Prostate gland (tissue), 2 donors: Measurements from ENCODE around the gene SIRT7. TPM values are rescaled to one million over a fixed set of nuclear protein-coding genes. Genes with fewer than 3 reads are reported as not detected.
"Not testable (repeated sequence)": the region's sequence is repeated elsewhere in the genome, so short reads cannot be mapped to it uniquely, and the experiment has no call there.

Source experiments
- DNase-seq: peaks from one replicate; pipeline ENCODE4 v3.0.0-alpha.2; 2019; ENCODE audit warnings: low spot score
- H3K27ac ChIP-seq, 2 donors: fragments of 200-600 bp; sonication (generic); 2 replicates each; pipeline ENCODE4 v1.5.1; 2017 to 2019
- H3K27me3 ChIP-seq: fragments of 200-600 bp; sonication (generic); replicated peaks from 2 replicates; pipeline ENCODE4 v1.5.1; 2019; ENCODE audit not compliant: insufficient read depth
- H3K36me3 ChIP-seq, 2 donors: fragments of 200-600 bp; sonication (generic); 1 replicate in 1 of 2; 2 replicates in 1 of 2; pipeline versions ENCODE4 v1.5.1 to v1.8.1; 2017 to 2019
- H3K4me1 ChIP-seq: fragments of 200-600 bp; sonication (generic); replicated peaks from 2 replicates; pipeline ENCODE4 v1.5.1; 2019
- H3K4me3 ChIP-seq, 2 donors: fragments of 200-600 bp; sonication (generic); 2 replicates each; pipeline ENCODE4 v1.5.1; 2017 to 2019
- H3K9me3 ChIP-seq: fragments of 200-600 bp; sonication (generic); 2 replicates; pipeline ENCODE4 v1.5.1; 2017
- CTCF ChIP-seq, 4 experiments: fragments of 200-600 bp in 2 of 4; fragments of 450-650 bp in 2 of 4; sonication (generic) in 2 of 4; IDR thresholded peaks; 1 replicate in 3 of 4; 2 replicates in 1 of 4; pipeline ENCODE4 v1.5.1; 2016 to 2019; ENCODE audit warnings: antibody characterized with exemption in 4 of 4, mild to moderate bottlenecking in 2 of 4, moderate library complexity in 2 of 4
- POLR2A ChIP-seq: fragments of 450-650 bp; IDR thresholded peaks from one replicate; pipeline ENCODE4 v1.6.1; 2016; ENCODE audit warnings: antibody characterized with exemption, mild to moderate bottlenecking
- POLR2AphosphoS5 ChIP-seq: sonication (generic); formaldehyde crosslinking; IDR thresholded peaks from one replicate; pipeline ENCODE4 v1.6.1; 2017; ENCODE audit warnings: antibody characterized with exemption
- WGBS: methylation state at CpG from one replicate; pipeline ENCODE4 v1.1.5; 2018; 5-methylcytosine and 5-hydroxymethylcytosine counted together
- intact Hi-C: fragments of 100-400 bp; cut with DNase I; formaldehyde crosslinking; loops from one replicate; pipeline ENCODE4 v1.14.2; 2022
- total RNA-seq, 2 donors: library from RNA; depleted of rRNA; stranded (reverse); fragments of >200 nt; gene quantifications; one replicate each; pipeline ENCODE4 v1.1.0, GENCODE V29; 2016

Gene SIRT7
- total RNA-seq, 2 donors from 2014 or later: 22.4 to 39.9 TPM

- TF ChIP-seq CTCF (IDR thresholded peaks at IDR 0.05): no peak
- no peak for TF ChIP-seq POLR2A
- TF ChIP-seq POLR2AphosphoS5: no peak
- H3K4me3 ChIP-seq: no peak overlapping the region
- H3K27me3 ChIP-seq: peaks cover 8% of the 10 kb centered on the region
- no peak for DNase-seq
- no peak overlapping the region for H3K27ac ChIP-seq
- WGBS: 83% methylated on average over 12 of the region's 13 CpGs
- H3K4me1 ChIP-seq: peaks cover 2% of the 10 kb centered on the region
- H3K36me3 ChIP-seq: no peaks in the 10 kb centered on the region
- intact Hi-C loops: no loop called here
- no peaks in the 10 kb centered on the region for H3K9me3 ChIP-seq
Measured at GRCh38 chr17:81955756-81956544, 38.0 kb upstream of the SIRT7 start.

DNA sequence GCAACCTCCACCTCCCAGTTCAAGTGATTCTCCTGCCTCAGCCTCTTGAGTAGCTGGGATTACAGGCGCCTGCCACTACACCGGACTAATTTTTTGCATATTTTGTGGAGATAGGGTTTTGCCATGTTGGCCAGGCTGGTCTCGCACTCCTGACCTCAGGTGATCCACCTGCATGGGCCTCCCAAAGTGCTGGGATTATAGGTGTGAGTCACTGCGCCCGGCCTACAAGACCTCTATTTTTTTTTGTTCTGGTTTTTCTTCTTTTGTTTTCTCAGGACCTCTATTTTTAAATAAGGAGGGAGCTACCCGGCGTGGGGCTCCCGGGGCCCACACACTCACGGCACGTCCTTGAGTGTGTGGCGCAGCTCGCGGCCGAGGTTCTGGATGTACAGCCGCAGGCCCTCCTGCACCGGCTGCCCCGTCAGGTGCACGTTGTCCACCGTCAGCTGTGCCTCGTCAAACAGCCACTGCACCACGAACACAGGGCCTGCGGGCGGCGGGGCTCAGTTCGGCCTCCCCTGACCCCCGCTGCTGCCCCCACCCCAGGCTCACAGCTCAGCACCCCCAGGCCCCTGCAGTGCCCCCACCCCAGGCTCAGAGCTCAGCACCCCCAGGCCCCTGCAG lies 37.2 kb upstream of the SIRT7 start:
- WGBS: 89% methylated on average over 25 of the region's 26 CpGs
- peaks cover 4% of the 10 kb centered on the region for H3K27me3 ChIP-seq
- H3K9me3 ChIP-seq: no peaks in the 10 kb centered on the region
- H3K4me3 ChIP-seq: no peak overlapping the region
- no peak overlapping the region for H3K27ac ChIP-seq
- no peak for DNase-seq
- TF ChIP-seq CTCF (IDR thresholded peaks at IDR 0.05): no peak
- no peak for TF ChIP-seq POLR2A
- TF ChIP-seq POLR2AphosphoS5: no peak
- intact Hi-C loops: no loop called here
- peaks cover 2% of the 10 kb centered on the region for H3K4me1 ChIP-seq
- H3K36me3 ChIP-seq: no peaks in the 10 kb centered on the region

DNA sequence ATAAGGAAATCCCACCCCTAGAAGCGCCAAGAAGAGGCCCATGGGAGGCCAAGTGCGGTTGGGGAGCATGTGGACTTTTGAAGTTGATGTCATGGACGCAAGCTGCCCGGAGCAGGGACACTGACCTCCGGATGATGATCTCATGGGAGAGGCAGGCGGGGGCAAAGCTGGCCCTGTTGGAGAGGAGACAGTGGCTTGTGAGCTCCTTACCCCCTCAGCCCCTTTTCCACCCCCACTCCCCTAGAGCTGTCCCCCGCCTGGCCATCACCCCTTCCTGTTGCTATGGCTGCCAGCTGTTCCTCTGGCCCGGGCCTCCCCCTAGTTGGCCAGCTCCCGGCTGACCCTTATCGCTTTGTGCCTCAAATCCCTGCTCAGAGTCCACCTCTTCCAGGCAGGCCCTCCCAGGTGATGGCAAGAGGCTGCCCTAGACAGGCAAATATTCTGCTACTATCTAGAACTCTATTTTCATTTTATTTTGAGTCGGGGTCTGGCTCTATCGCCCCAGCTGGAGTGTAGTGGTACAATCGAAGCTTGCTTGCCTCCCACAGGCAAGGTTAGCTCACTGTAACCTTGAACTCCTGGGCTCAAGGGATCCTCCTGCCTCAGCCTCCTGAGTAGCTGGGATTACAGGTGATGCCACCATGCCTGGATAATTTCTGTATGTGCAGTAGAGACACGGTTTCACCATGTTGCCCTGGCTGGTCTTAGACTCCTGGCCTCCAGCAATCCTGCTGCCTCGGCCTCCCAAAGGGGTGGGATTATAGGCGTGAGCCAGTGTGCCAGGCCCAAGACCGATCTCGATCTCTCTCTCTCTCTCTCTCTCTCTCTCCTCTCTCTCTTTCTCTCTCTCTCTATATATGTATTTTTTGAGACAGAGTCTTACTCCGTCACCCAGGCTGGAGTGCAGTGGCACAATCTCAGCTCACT lies 36.4 kb upstream of the SIRT7 start:
- Histone ChIP-seq H3K4me1 (no peaks in the 10 kb centered on the region), H3K27me3 (peaks cover 2% of the 10 kb centered on the region), H3K27ac (no peak overlapping the region), H3K36me3 (no peaks in the 10 kb centered on the region), H3K9me3 (no peaks in the 10 kb centered on the region), H3K4me3 (no peak overlapping the region)
- intact Hi-C loops: no loop called here
- DNase-seq: no peak
- TF ChIP-seq POLR2A: no peak
- no peak for TF ChIP-seq POLR2AphosphoS5
- TF ChIP-seq CTCF (IDR thresholded peaks at IDR 0.05): no peak
- WGBS: 88% methylated on average over 19 of the region's 19 CpGs

DNA sequence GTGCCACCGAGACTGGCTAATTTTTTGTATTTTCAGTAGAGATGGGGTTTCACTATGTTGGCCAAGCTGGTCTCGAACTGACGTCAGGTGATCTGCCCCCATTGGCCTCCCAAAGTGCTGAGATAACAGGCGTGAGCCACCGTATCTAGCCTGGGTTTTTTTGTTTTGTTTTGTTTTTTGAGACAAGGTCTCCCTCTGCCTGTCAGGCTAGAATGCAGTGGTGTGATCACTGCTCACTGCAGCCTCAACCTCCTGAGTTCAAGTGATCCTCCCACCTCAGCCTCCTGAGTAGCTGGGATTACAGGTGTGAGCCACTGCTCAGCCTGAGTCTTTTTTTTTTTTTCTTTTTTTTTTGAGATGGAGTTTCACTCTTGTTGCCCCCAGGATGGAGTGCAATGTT lies 35.5 kb upstream of the SIRT7 start:
- H3K4me1 ChIP-seq, intact Hi-C loops, H3K4me3 ChIP-seq, H3K27me3 ChIP-seq, H3K27ac ChIP-seq, DNase-seq, H3K36me3 ChIP-seq, H3K9me3 ChIP-seq: not testable (repeated sequence)
- 77% methylated on average over 5 of the region's 5 CpGs for WGBS

DNA sequence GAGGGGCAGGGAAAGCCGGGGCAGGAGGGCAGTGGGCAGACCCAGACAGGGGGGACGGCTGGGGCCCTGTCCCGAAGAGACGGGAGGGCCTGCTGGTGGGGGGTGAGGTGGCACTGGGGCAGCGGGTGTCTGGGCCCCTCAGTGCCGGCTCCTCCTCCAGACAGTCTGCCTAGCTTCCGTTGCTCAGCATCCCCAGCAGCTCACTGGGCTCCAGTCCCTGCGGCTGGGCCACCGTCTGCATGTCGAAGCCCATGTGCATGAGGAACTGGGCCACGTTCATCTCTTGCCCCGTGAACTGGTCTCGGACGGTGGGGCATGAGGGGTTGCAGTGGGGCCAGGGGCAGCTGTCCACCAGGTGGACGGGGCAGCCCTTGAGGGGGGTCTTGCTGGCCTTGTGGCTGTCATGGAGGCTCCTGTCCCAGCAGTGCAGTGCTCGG lies 34.8 kb upstream of the SIRT7 start:
- H3K27me3 ChIP-seq: peaks cover 2% of the 10 kb centered on the region
- TF ChIP-seq CTCF (IDR thresholded peaks at IDR 0.05) (no peak), POLR2AphosphoS5 (no peak), POLR2A (no peak)
- intact Hi-C loops: no loop called here
- no peak overlapping the region for H3K4me3 ChIP-seq
- no peaks in the 10 kb centered on the region for H3K9me3 ChIP-seq
- no peak overlapping the region for H3K27ac ChIP-seq
- WGBS: 68% methylated on average over 13 of the region's 16 CpGs
- H3K4me1 ChIP-seq: no peaks in the 10 kb centered on the region
- H3K36me3 ChIP-seq: no peaks in the 10 kb centered on the region
- no peak for DNase-seq
